GM19324 (cell line): ENCODE data around the gene EHMT1.
"Not testable (repeated sequence)": the region's sequence is repeated elsewhere in the genome, so short reads cannot be mapped to it uniquely, and the experiment has no call there.

Experiments used
- ATAC-seq: cut with Tn5 transposase; IDR thresholded peaks from one replicate; pipeline ENCODE4 v1.9.1; 2021; ENCODE audit warnings: mild to moderate bottlenecking, moderate library complexity; ENCODE audit not compliant: unreplicated experiment, low FRiP score

Gene EHMT1

GRCh38 chr9:137798142-137798541 is 179.3 kb downstream of the EHMT1 start:
- ATAC-seq, result no peak

- no peak for ATAC-seq
Observed at GRCh38 chr9:137798901-137799629, 180.3 kb downstream of the EHMT1 start.

DNA sequence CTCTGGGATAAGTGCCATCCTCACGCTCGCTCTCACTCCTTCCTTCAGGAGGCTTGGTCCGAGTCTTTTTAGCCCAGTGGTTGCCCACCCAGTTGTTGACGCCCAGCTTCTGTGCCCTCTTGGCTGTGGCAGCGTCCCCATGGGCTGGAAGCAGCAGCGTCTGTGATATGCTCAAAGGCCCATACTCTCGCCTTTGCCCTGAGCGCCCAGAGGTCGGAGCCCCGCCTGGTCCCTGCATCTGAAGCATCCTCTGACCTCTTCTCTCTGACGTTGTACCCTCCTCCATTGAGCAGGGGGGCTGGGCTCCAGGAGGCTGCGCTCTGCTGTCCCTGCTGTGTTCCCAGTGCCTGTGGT is 180.8 kb downstream of the EHMT1 start:
- no peak for ATAC-seq

- no peak for ATAC-seq
Observed at GRCh38 chr9:137800196-137801022, 181.6 kb downstream of the EHMT1 start.

DNA sequence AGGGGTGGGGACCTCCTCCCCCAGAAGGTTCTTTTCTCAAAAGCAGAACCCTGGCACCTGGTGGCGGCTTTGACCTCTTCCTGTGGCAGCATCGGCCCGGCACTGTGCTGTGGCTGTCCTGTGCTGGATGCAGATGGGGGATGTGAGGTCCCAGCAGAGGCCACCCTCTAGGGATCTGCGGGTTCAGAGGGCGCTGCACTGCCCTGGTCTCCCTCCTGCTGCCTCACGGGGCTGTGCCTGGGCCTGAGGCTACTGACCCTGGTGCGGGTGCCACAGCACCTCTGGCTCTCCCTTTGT is 182.2 kb downstream of the EHMT1 start:
- no peak for ATAC-seq

- no peak for ATAC-seq
Observed at GRCh38 chr9:137802021-137802420, 183.2 kb downstream of the EHMT1 start.

DNA sequence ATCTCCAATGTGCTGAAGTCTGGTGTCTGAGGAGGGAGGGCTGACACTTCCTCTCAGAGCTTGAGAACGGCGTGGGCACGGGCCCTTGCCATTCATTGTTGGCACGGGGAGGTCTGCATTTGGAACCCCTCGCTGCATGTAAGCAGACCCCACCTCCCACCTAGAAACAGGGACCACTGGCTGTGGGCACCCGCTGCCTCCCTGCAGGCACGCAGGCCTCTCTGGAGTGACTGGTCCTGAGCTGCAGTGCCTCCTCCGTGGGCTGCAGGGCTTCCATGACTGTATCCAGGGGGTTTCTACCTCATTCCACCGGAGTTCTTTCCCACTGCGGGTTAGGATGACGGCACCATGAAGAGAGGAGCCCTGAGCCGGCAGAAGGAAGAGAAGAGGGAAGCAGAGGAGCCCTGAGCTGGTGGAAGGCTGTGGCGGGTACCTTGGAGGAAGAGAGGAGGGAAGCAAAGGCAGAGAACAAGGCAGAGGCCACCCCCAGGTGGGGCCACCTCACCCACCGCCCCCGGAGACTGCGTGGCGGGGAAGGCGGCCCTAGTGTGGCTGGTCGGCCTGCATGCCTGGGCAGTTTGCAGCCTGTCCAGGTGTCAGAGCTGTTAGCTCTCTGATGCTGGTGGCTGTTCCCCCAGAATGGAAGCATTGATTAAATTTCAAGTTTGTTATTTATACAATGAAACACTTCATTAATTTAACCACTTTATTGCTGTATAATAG is 183.9 kb downstream of the EHMT1 start:
- no peak for ATAC-seq

DNA sequence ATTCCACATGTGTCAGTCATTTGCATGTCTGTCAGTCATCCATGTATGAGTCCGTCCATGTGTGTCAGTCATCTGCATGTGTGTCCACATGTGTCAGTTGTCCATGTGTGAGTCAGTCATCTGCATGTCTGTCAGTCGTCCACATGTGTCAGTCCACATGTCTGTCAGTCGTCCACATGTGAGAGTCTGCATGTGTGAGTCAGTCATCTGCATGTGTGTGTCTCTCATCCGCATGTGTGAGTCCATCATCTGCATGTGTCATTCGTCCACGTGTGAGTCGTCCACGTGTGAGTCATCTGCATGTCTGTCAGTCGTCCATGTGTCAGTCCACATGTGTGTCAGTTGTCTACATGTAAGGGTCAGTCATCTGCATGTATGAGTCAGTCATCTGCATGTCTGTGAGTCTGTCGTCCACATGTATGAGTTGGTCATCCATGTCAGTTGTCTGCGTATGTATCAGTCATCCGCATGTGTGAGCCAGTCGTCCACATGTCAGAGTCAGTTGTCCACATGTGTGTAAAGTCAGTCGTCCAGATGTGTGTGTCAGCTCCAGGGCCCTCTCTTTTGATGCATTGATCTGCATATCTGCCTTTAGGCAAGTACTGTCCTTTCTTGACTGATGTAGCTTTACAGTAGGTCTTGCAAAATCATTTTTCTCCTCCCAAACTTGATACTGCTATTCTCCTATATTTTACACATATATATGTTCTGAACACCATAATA is 186.3 kb downstream of the EHMT1 start:
- no peak for ATAC-seq

GRCh38 chr9:137807721-137808703 is 189.2 kb downstream of the EHMT1 start:
- no peak for ATAC-seq

DNA sequence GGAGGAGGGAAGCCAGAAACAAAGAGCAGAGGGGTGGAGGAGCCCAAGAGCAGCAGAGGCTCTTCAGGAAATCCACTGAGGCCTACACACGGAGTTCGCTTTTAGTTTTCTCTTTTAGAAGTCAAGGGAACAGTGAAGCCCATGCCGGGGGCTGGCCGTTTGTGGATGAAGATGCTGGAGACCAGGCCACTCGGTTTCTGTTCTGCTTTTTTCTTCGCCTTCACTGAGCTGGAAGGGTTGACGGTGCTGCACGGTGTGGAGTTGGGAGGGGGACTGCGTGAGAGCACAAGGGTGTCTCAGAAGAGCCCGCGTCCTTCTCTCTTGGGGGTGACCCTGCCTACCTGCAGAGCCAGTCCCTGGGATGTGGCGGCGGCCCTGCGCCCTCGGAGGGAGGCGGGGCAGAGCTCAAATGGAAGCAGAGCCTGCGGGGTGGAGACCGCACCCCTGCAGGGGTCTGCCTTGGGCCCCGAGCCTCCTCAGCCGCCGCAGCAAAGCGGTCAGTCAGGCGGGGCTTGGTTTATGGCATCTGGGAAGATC is 190.3 kb downstream of the EHMT1 start:
- ATAC-seq, result no peak

- ATAC-seq, result not testable (repeated sequence)
Observed at GRCh38 chr9:137809726-137810450, 191.1 kb downstream of the EHMT1 start.

GRCh38 chr9:137811283-137811870 is 192.6 kb downstream of the EHMT1 start:
- ATAC-seq, result no peak

DNA sequence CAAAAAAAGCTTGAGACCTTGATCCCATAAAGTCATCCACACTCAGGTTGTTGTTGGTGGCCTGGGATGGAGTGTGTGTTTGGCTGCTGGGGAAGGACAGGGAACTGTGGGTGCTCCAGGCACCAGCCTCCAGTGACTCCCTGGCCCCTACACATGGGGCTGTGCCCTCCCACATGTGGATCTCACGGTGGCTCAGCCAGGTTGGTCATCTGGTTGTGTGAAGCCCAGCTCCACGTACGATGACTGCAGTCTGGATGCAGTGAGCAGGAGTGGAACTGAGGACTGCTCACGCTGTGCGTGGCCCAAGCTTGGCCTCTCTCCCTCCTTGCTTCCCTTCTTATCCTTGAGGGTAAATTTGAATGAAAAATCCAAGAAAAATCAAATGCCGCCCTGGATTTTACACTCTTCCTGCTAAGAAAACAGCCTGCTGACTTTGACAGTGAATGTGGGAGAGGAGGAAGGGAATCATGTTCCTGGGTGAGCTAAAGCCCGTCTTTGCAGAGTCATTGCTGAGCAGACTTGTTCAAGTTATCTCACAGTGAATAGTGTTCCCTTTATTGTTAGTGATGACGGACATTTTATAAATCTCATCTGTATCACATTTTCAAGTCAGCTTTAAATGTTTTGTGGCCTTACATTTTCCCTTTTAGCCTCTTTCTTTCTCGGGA is 193.7 kb downstream of the EHMT1 start:
- no peak for ATAC-seq

DNA sequence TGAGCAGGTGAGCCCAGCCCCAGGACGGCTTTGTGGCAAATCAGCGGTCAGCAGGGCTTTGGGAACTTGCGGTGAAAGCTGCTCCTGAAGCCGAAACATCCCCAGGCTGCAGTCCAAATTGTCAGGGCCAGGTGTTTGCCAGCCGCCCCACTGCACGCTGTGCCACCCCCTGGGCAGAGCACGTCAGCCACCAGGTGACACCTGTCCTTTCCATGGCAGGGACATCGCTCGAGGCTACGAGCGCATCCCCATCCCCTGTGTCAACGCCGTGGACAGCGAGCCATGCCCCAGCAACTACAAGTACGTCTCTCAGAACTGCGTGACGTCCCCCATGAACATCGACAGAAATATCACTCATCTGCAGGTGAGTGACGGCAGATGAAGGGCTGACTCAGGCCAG is 194.4 kb downstream of the EHMT1 start:
- no peak for ATAC-seq

DNA sequence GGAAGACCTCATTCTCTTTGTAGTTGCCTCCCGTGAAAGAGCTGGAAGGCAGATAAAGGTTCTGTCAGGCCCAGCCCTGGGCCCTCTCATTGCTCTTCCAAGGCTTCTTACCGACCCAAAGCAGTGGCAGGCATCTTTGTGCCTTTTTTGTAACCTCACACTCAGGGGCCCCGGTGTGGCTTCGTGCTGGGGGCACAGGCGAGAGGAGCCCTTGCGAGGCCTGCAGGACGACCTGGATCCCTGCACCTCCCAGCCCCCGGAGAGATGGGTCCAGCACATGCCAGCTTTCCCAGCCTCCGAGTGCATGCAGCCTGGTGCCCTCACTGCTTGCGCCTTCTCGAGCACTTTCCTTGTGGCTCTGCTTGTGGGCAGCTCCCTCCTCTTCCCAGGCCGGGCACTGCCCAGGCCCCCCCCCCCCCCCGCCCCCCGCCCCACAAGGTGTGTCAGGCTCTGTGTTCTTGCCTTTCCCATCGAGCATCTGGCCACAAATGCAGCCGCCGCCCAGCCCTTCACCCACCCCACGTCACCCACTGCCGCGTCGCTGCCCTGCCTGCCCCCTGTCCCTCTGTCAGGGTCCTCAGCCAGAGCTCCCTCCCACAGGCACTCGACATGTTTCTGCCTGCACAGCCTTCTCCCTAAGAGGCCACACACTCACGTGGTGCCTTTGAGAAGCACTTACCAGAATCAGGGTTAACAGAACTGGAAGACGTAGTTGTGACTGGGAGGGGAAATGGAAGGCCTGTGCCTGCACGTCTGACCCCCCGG is 195.0 kb downstream of the EHMT1 start:
- ATAC-seq, result no peak

GRCh38 chr9:137814436-137814835 is 195.6 kb downstream of the EHMT1 start:
- no peak for ATAC-seq

GRCh38 chr9:137814841-137815240 is 196.0 kb downstream of the EHMT1 start:
- ATAC-seq, result no peak
